K562 (cell line): Measurements from ENCODE around the gene TRIO.

Source experiments
- DNMT1 ChIP-seq: fragments of 450-650 bp; IDR thresholded peaks from 2 replicates; pipeline ENCODE4 v1.6.1; 2016; ENCODE audit warnings: antibody characterized with exemption, mild to moderate bottlenecking
- ERF ChIP-seq: fragments of 450-650 bp; formaldehyde crosslinking; IDR thresholded peaks from 2 replicates; pipeline ENCODE4 v1.4.0; 2020; ENCODE audit warnings: mild to moderate bottlenecking, mixed read lengths
- HBP1 ChIP-seq: fragments of 450-650 bp; formaldehyde crosslinking; IDR thresholded peaks from 2 replicates; pipeline ENCODE4 v1.4.0; 2022; ENCODE audit warnings: missing genetic modification characterization
- MYC ChIP-seq, 2 experiments: fragments of 250-450 bp in 1 of 2; sonication (Bioruptor Pico) in 1 of 2; IDR thresholded peaks; 2 replicates each; pipeline versions ENCODE4 v1.5.1 to v1.6.1; 2012 to 2021; ENCODE audit warnings: low read depth in 2 of 2, borderline replicate concordance in 1 of 2, improper control_type of control experiment in 1 of 2, low read length in 1 of 2, mild to moderate bottlenecking in 1 of 2, moderate library complexity in 1 of 2
- NFIC ChIP-seq: fragments of 450-650 bp; IDR thresholded peaks from 2 replicates; pipeline ENCODE4 v1.6.1; 2017; ENCODE audit warnings: mild to moderate bottlenecking, inconsistent platforms
- SMC3 ChIP-seq: conservative IDR thresholded peaks from 2 replicates; pipeline ENCODE4 v1.6.1; 2011; ENCODE audit warnings: low read depth, low read length, improper control_type of control experiment; ENCODE audit not compliant: insufficient read depth
- TSHZ1 ChIP-seq: fragments of 250-450 bp; sonication (Bioruptor Pico); IDR thresholded peaks from 2 replicates; pipeline ENCODE4 v1.4.0; 2020; ENCODE audit warnings: mild to moderate bottlenecking, moderate library complexity
- ZBTB26 ChIP-seq: fragments of 450-650 bp; formaldehyde crosslinking; IDR thresholded peaks from 2 replicates; pipeline ENCODE4 v1.4.0; 2022; ENCODE audit warnings: missing genetic modification characterization
- ZBTB33 ChIP-seq: sonication (generic); formaldehyde crosslinking; IDR thresholded peaks from 2 replicates; pipeline ENCODE4 v1.8.1; 2023; ENCODE audit warnings: mild to moderate bottlenecking, missing genetic modification reagents
- ZFX ChIP-seq: sonication (generic); formaldehyde crosslinking; IDR thresholded peaks from 2 replicates; pipeline ENCODE4 v1.8.0; 2022; ENCODE audit warnings: mild to moderate bottlenecking, missing genetic modification reagents, moderate library complexity
- ZNF24 ChIP-seq: fragments of 450-650 bp; IDR thresholded peaks from 2 replicates; pipeline ENCODE4 v1.6.1; 2016

DNA sequence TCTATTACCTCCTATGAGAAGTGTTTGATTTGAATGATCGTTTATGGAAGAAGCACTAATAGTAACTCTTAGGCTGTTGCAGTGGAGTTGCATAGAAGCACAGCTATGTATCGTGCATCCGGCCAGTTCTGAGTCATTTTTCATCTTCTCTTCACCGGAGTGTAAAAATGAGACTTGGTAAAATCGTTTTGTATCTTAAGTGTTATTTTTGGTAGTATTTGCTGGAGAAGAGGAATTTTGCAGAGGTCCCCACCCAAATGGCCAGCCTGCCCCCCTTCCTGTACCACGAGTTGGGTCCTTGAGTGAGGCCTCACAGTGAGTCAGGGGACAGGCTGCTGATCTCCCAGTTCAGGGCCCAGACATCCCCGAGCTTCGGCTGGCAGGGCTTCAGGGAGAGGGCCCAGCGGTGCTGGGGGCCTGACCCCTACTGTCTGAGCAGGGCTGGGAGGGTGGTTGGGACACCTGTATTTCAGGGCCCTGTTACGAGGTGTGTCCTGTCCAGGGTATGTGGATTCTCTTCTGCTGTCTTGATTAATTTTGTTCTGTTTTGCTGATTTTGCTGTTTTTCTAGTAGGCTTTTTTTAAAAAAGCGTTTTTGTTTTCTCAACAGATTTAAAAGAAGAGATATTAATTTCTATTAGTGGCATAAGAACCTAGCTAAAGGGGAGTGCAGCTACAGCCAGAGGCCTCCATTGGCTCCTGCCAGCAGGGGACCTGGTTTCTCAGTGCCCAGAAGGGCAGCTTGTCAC lies 210.8 kb downstream of the TRIO start:
- TF ChIP-seq TSHZ1 (CRISPR knock-in tag) (no peak), HBP1 (CRISPR knock-in tag) (no peak), ZBTB33 (CRISPR knock-in tag) (no peak), ERF (CRISPR knock-in tag) (no peak), NFIC (no peak), ZNF24 (no peak), ZFX (CRISPR knock-in tag) (no peak), MYC (IDR thresholded peaks at IDR 0.05; ENCODE audit: low read depth, low read length) (no peak), MYC (CRISPR knock-in tag; IDR thresholded peaks at IDR 0.05; ENCODE audit: borderline replicate concordance, low read depth) (no peak), DNMT1 (no peak), SMC3 (no peak), ZBTB26 (CRISPR knock-in tag) (no peak)
